Lower lobe of right lung (tissue), 2 donors: Measurements from ENCODE around the gene PICK1. TPM values are rescaled to one million over a fixed set of nuclear protein-coding genes. Genes with fewer than 3 reads are reported as not detected.

Experiments used
- ATAC-seq, 2 donors: fragments of 200-7000 bp; cut with Tn5 transposase; one replicate each; pipeline ENCODE4 v1.9.1; 2020 to 2022; ENCODE audit warnings: mild to moderate bottlenecking in 2 of 2, moderate library complexity in 2 of 2
- DNase-seq: peaks from one replicate; pipeline ENCODE4 v3.0.0-alpha.2; 2020
- H3K27ac ChIP-seq: fragments of 200-600 bp; one replicate; pipeline ENCODE4 v1.8.0; 2022
- H3K27me3 ChIP-seq: fragments of 200-600 bp; one replicate; pipeline ENCODE4 v1.8.0; 2022; ENCODE audit warnings: low read depth
- H3K36me3 ChIP-seq: fragments of 200-600 bp; one replicate; pipeline ENCODE4 v1.8.0; 2022; ENCODE audit warnings: mild to moderate bottlenecking
- H3K4me1 ChIP-seq: fragments of 200-600 bp; one replicate; pipeline ENCODE4 v1.8.0; 2022
- H3K4me3 ChIP-seq: fragments of 200-600 bp; one replicate; pipeline ENCODE4 v1.8.0; 2022; ENCODE audit warnings: mild to moderate bottlenecking
- H3K9me3 ChIP-seq: fragments of 200-600 bp; one replicate; pipeline ENCODE4 v1.8.0; 2022
- CTCF ChIP-seq: fragments of 200-600 bp; IDR thresholded peaks from one replicate; pipeline ENCODE4 v1.8.0; 2022; ENCODE audit warnings: antibody characterized with exemption, mild to moderate bottlenecking
- intact Hi-C: fragments of 100-400 bp; cut with DNase I; formaldehyde crosslinking; loops from one replicate; pipeline ENCODE4 v1.11.0; 2022
- long read RNA-seq: library from polyadenylated mRNA; unstranded; transcript quantifications from one replicate; pipeline ENCODE4 v2.0.0, GENCODE V29; 2021
- total RNA-seq: library from RNA; stranded (reverse); fragmentation: NEBNext Ultra II Directional; extraction: Animal tissue kit (Norgen Biotek cat#: 25700); gene quantifications from one replicate; pipeline ENCODE4 v1.2.1, GENCODE V29; 2021
- donor health status: DM: no; HTN: yes; CAD: no; lungs with severe emphysema.

PICK1 gene
- total RNA-seq: 35.4 TPM
- long read RNA-seq, transcript PICK1-201 (13 exons, 2,055 nt): major isoform, 10 of 48 reads
- long read RNA-seq, transcript PICK1-202 (13 exons, 2,164 nt): minor isoform, 5 of 48 reads
- long read RNA-seq, partial matches to known transcripts: 9 of 48 reads
- long read RNA-seq, other reads (novel, unspliced or antisense): 23 of 48 reads

- DNase-seq (peak; percentile 91), ATAC-seq (peak; percentile 94 to 95)
- Histone ChIP-seq H3K27ac (peak within 1 kb of the TSS; percentile 95), H3K4me1 (peaks cover 4% of the 10 kb centered on the region), H3K36me3 (peaks cover 27% of the 10 kb centered on the region), H3K27me3 (no peaks in the 10 kb centered on the region), H3K4me3 (peak within 1 kb of the TSS; percentile 74), H3K9me3 (no peaks in the 10 kb centered on the region)
- no peak for TF ChIP-seq CTCF
- intact Hi-C loops: no loop called here
Measured at GRCh38 chr22:38056969-38057891, at the start of gene PICK1. Gene PICK1 (plus strand): TSS chr22:38057404. CDS start chr22:38057810, 406 bp downstream.

- Histone ChIP-seq H3K4me1 (no peaks in the 10 kb centered on the region), H3K27ac (no peak overlapping the region), H3K9me3 (no peaks in the 10 kb centered on the region), H3K27me3 (no peaks in the 10 kb centered on the region), H3K4me3 (no peak overlapping the region), H3K36me3 (no peaks in the 10 kb centered on the region)
- intact Hi-C loops: no loop called here
- no peak for DNase-seq
- peak in 1 of 2 donors; percentile 29 for ATAC-seq
- no peak for TF ChIP-seq CTCF
Measured at GRCh38 chr22:38009000-38009806, 48.0 kb upstream of the PICK1 start.

- intact Hi-C loops: no loop called here
- ATAC-seq: no peak
- Histone ChIP-seq H3K36me3 (no peaks in the 10 kb centered on the region), H3K9me3 (no peaks in the 10 kb centered on the region), H3K27ac (no peak overlapping the region), H3K27me3 (no peaks in the 10 kb centered on the region), H3K4me3 (no peak overlapping the region), H3K4me1 (peaks cover 18% of the 10 kb centered on the region)
- no peak for TF ChIP-seq CTCF
- DNase-seq: no peak
Measured at GRCh38 chr22:38012604-38013072, 44.6 kb upstream of the PICK1 start.

GRCh38 chr22:38014083-38014482 lies 43.1 kb upstream of the PICK1 start:
- Histone ChIP-seq H3K27me3 (no peaks in the 10 kb centered on the region), H3K9me3 (no peaks in the 10 kb centered on the region), H3K36me3 (no peaks in the 10 kb centered on the region), H3K4me1 (peaks cover 23% of the 10 kb centered on the region), H3K27ac (no peak overlapping the region), H3K4me3 (no peak overlapping the region)
- no peak for TF ChIP-seq CTCF
- intact Hi-C loops: no loop called here
- no peak for ATAC-seq
- DNase-seq: no peak
